Astrocyte (in vitro differentiated cells and primary cell): ENCODE measurements around the gene FOXB1. TPM values are rescaled to one million over a fixed set of nuclear protein-coding genes. Genes with fewer than 3 reads are reported as not detected.
A peak's percentile ranks its signal among the peaks of the same experiment; 100 is the strongest.

ENCODE experiments used
- DNase-seq: peaks from one replicate; pipeline ENCODE4 v3.0.0-alpha.2; 2010; ENCODE audit warnings: low read depth
- FAIRE-seq: peaks from 2 replicates; lab custom pipeline; 2011; peaks lifted over from hg19 to GRCh38; lab: Jason Lieb, UNC
- H2AFZ ChIP-seq: 2 replicates; pipeline ENCODE4 v1.6.0; 2012; ENCODE audit warnings: low read depth, low read length, inconsistent platforms
- H3K27ac ChIP-seq: 2 replicates; pipeline ENCODE4 v1.5.1; 2011; ENCODE audit warnings: low read depth, low read length, inconsistent platforms
- H3K27me3 ChIP-seq: 2 replicates; pipeline ENCODE4 v1.6.0; 2011; ENCODE audit warnings: low read length, inconsistent platforms; ENCODE audit not compliant: insufficient read depth
- H3K36me3 ChIP-seq: 2 replicates; pipeline ENCODE4 v1.5.1; 2011; ENCODE audit warnings: low read length, inconsistent platforms; ENCODE audit not compliant: insufficient read depth
- H3K4me1 ChIP-seq: 2 replicates; pipeline ENCODE4 v1.5.1; 2011; ENCODE audit warnings: low read length, inconsistent platforms; ENCODE audit not compliant: insufficient read depth
- H3K4me2 ChIP-seq: 2 replicates; pipeline ENCODE4 v1.6.0; 2012; ENCODE audit warnings: low read length, inconsistent platforms
- H3K4me3 ChIP-seq: 2 replicates; pipeline ENCODE4 v1.5.1; 2011; ENCODE audit warnings: low read depth, mild to moderate bottlenecking, low read length, inconsistent platforms; ENCODE audit not compliant: insufficient read depth
- H3K79me2 ChIP-seq: 2 replicates; pipeline ENCODE4 v1.6.0; 2012; ENCODE audit warnings: mild to moderate bottlenecking, low read length, inconsistent platforms; ENCODE audit not compliant: insufficient read depth
- H3K9ac ChIP-seq: 2 replicates; pipeline ENCODE4 v1.6.0; 2012; ENCODE audit warnings: mild to moderate bottlenecking, low read length, inconsistent platforms
- H3K9me3 ChIP-seq: 2 replicates; pipeline ENCODE4 v1.5.1; 2012; ENCODE audit warnings: low read depth, mild to moderate bottlenecking, low read length, inconsistent platforms; ENCODE audit not compliant: insufficient read depth
- H4K20me1 ChIP-seq: 2 replicates; pipeline ENCODE4 v1.6.0; 2012; ENCODE audit warnings: low read length, inconsistent platforms; ENCODE audit not compliant: insufficient read depth
- H3K27ac Mint-ChIP-seq: one replicate; pipeline ENCODE4 v1.8.0; 2021; ENCODE audit warnings: mild to moderate bottlenecking, mixed read lengths; ENCODE audit not compliant: unreplicated experiment
- H3K27me3 Mint-ChIP-seq: one replicate; pipeline ENCODE4 v1.8.0; 2021; ENCODE audit warnings: low read depth, mixed read lengths; ENCODE audit not compliant: unreplicated experiment
- H3K36me3 Mint-ChIP-seq: one replicate; pipeline ENCODE4 v1.8.0; 2021; ENCODE audit warnings: low read depth, mixed read lengths; ENCODE audit not compliant: unreplicated experiment
- H3K4me1 Mint-ChIP-seq: one replicate; pipeline ENCODE4 v1.8.0; 2021; ENCODE audit warnings: low read depth, mixed read lengths; ENCODE audit not compliant: unreplicated experiment
- H3K4me3 Mint-ChIP-seq: one replicate; pipeline ENCODE4 v1.8.0; 2021; ENCODE audit warnings: mild to moderate bottlenecking, moderate library complexity, mixed read lengths; ENCODE audit not compliant: unreplicated experiment
- H3K9me3 Mint-ChIP-seq: one replicate; pipeline ENCODE4 v1.8.0; 2021; ENCODE audit warnings: mild to moderate bottlenecking, mixed read lengths; ENCODE audit not compliant: unreplicated experiment
- EZH2 ChIP-seq: IDR thresholded peaks from 2 replicates; pipeline ENCODE4 v1.6.1; 2012; ENCODE audit warnings: mild to moderate bottlenecking, low read length, inconsistent platforms; ENCODE audit not compliant: insufficient read depth
- total RNA-seq: library from RNA; stranded (reverse); gene quantifications from 2 replicates; pipeline ENCODE4 v1.2.1, GENCODE V29; 2021
- TF ChIP-seq, protein P1 (sequence below): IDR thresholded peaks from 2 replicates; pipeline ENCODE4 v1.5.1; 2011; ENCODE audit warnings: low read depth, mild to moderate bottlenecking, inconsistent platforms, low read length, moderate library complexity; ENCODE audit not compliant: insufficient read depth

FOXB1 gene
- total RNA-seq, 1 donor from 2014 or later, result 1.3 TPM

DNA sequence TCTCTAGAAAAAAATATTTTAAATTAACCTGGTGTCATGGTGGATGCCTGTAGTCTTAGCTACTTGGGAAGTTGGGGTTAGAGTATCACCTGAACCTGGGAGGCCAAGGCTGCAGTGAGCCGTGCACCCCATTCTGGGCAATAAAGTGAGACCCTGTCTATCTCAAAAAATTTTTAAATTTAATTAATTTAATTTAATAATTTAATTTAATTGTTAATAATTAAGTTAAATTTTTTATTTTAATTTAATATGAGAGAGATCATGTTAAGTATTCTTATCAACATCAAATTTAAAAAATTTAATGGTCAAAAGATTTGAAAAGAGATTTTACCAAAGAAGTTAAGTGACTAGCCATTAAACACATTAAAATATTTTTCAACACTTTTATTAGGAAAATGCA lies 40.8 kb upstream of the FOXB1 start:
- Histone ChIP-seq H2AFZ (no peak overlapping the region), H3K27me3 (no peaks in the 10 kb centered on the region), H3K9ac (no peak overlapping the region), H3K4me3 (no peak overlapping the region), H3K36me3 (no peaks in the 10 kb centered on the region), H3K4me2 (no peak overlapping the region), H3K4me1 (no peaks in the 10 kb centered on the region), H3K79me2 (no peaks in the 10 kb centered on the region), H3K27ac (no peak overlapping the region), H4K20me1 (no peaks in the 10 kb centered on the region), H3K9me3 (peaks cover 2% of the 10 kb centered on the region)
- Mint-ChIP-seq H3K4me3 (no peak overlapping the region), H3K36me3 (no peaks in the 10 kb centered on the region), H3K4me1 (peaks cover 3% of the 10 kb centered on the region), H3K27ac (no peak overlapping the region), H3K9me3 (peaks cover 29% of the 10 kb centered on the region), H3K27me3 (no peaks in the 10 kb centered on the region)
- FAIRE-seq (no peak), DNase-seq (no peak)
- TF ChIP-seq EZH2, result no peak

DNA sequence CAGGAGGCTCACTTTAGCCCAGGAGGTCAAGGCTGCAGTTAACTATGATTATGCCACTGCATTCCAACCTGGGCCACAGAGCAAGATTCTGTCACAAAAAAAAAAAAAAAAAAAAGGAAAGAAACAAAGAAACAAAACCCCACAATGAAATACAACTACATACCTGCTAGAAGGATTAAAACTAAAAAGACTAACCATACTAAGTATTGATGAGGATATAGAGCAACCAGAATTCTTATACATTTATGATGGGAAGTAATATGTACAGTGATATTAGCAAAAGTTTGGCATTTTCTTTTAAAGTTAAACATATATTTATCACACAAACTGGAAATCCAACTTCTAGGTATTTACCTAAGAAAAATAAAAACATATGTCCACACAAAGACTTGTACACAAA lies 40.2 kb upstream of the FOXB1 start:
- Mint-ChIP-seq H3K9me3 (peaks cover 28% of the 10 kb centered on the region), H3K27ac (no peak overlapping the region), H3K4me3 (no peak overlapping the region), H3K27me3 (no peaks in the 10 kb centered on the region), H3K36me3 (no peaks in the 10 kb centered on the region), H3K4me1 (peaks cover 3% of the 10 kb centered on the region)
- H2AFZ ChIP-seq, result no peak overlapping the region
- no peak for DNase-seq
- no peak overlapping the region for H3K27ac ChIP-seq
- H3K9me3 ChIP-seq, result peaks cover 2% of the 10 kb centered on the region
- no peak overlapping the region for H3K9ac ChIP-seq
- H3K27me3 ChIP-seq, result no peaks in the 10 kb centered on the region
- no peak overlapping the region for H3K4me2 ChIP-seq
- no peaks in the 10 kb centered on the region for H3K79me2 ChIP-seq
- no peaks in the 10 kb centered on the region for H3K36me3 ChIP-seq
- no peaks in the 10 kb centered on the region for H3K4me1 ChIP-seq
- TF ChIP-seq EZH2, result no peak
- TF ChIP-seq, protein P1, sequence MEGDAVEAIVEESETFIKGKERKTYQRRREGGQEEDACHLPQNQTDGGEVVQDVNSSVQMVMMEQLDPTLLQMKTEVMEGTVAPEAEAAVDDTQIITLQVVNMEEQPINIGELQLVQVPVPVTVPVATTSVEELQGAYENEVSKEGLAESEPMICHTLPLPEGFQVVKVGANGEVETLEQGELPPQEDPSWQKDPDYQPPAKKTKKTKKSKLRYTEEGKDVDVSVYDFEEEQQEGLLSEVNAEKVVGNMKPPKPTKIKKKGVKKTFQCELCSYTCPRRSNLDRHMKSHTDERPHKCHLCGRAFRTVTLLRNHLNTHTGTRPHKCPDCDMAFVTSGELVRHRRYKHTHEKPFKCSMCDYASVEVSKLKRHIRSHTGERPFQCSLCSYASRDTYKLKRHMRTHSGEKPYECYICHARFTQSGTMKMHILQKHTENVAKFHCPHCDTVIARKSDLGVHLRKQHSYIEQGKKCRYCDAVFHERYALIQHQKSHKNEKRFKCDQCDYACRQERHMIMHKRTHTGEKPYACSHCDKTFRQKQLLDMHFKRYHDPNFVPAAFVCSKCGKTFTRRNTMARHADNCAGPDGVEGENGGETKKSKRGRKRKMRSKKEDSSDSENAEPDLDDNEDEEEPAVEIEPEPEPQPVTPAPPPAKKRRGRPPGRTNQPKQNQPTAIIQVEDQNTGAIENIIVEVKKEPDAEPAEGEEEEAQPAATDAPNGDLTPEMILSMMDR, result no peak
- no peak for FAIRE-seq
- no peaks in the 10 kb centered on the region for H4K20me1 ChIP-seq
- H3K4me3 ChIP-seq, result no peak overlapping the region

DNA sequence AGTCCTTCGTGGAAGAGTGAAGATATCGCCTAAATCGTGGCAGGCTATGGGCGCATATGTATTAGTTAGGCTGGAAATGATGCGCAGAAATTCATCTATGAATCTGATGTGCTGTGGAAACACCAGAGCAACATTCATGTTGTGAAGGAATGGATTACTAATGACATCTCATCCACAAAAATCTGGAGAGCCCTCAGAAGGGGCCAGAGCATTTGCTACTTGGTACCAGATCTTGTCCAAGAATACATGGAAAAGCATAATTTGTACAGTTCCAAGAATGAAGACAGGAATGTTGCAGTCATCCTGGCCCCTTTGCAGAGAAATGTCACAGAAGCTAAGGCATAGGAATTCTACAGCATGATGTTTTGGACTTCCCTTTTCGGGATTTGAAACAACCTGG lies 38.4 kb upstream of the FOXB1 start:
- Histone ChIP-seq H3K4me3 (no peak overlapping the region), H3K27me3 (no peaks in the 10 kb centered on the region), H3K27ac (no peak overlapping the region), H3K4me2 (no peak overlapping the region), H2AFZ (no peak overlapping the region), H3K9ac (no peak overlapping the region), H3K9me3 (peaks cover 2% of the 10 kb centered on the region), H3K79me2 (no peaks in the 10 kb centered on the region), H3K4me1 (no peaks in the 10 kb centered on the region), H4K20me1 (no peaks in the 10 kb centered on the region), H3K36me3 (no peaks in the 10 kb centered on the region)
- H3K27me3 Mint-ChIP-seq, result no peaks in the 10 kb centered on the region
- H3K9me3 Mint-ChIP-seq, result peaks cover 19% of the 10 kb centered on the region
- no peaks in the 10 kb centered on the region for H3K36me3 Mint-ChIP-seq
- TF ChIP-seq EZH2, result no peak
- TF ChIP-seq, protein P1, result no peak
- H3K4me1 Mint-ChIP-seq, result peaks cover 3% of the 10 kb centered on the region
- no peak overlapping the region for H3K27ac Mint-ChIP-seq
- DNase-seq, result peak; percentile 6
- FAIRE-seq, result no peak
- H3K4me3 Mint-ChIP-seq, result no peak overlapping the region
